Ovary (tissue), 9 donors: Measurements from ENCODE around the gene ZNF334. TPM values are rescaled to one million over a fixed set of nuclear protein-coding genes. Genes with fewer than 3 reads are reported as not detected.

Experiments
- DNase-seq, 5 donors: peaks; one replicate each; pipeline ENCODE4 v3.0.0-alpha.2; 2019 to 2020
- H3K27ac ChIP-seq, 2 donors: fragments of 200-600 bp; one replicate each; pipeline versions ENCODE4 v1.5.1 to v1.8.0; 2019 to 2022
- H3K27me3 ChIP-seq: fragments of 200-600 bp; one replicate; pipeline ENCODE4 v1.8.0; 2022
- H3K36me3 ChIP-seq: fragments of 200-600 bp; sonication (generic); one replicate; pipeline ENCODE4 v1.5.1; 2019
- H3K4me1 ChIP-seq: one replicate; pipeline ENCODE4 v1.8.1; 2013; ENCODE audit warnings: mild to moderate bottlenecking, moderate library complexity; ENCODE audit not compliant: insufficient read depth
- H3K4me3 ChIP-seq: fragments of 200-600 bp; sonication (generic); one replicate; pipeline ENCODE4 v1.5.1; 2017
- H3K9me3 ChIP-seq, 2 donors: fragments of 200-600 bp in 1 of 2; sonication (generic) in 1 of 2; one replicate each; pipeline versions ENCODE4 v1.5.1 to v1.8.1; 2013 to 2019; ENCODE audit warnings: mild to moderate bottlenecking in 1 of 2, moderate library complexity in 1 of 2
- EP300 ChIP-seq: sonication (generic); formaldehyde crosslinking; IDR thresholded peaks from one replicate; pipeline ENCODE4 v1.6.1; 2017; ENCODE audit warnings: antibody characterized with exemption
- POLR2A ChIP-seq: fragments of 450-650 bp; IDR thresholded peaks from one replicate; pipeline ENCODE4 v1.6.1; 2017; ENCODE audit warnings: antibody characterized with exemption, mild to moderate bottlenecking, moderate library complexity
- WGBS, 3 donors: extraction: QIAGEN DNeasy Blood & Tissue Kit in 1 of 3; methylation state at CpG; one replicate each; pipeline versions ENCODE4 v1.1.5 to v1.1.7; 2013 to 2017; 5-methylcytosine and 5-hydroxymethylcytosine counted together
- intact Hi-C, 4 donors: fragments of 100-400 bp; cut with DNase I; formaldehyde crosslinking; loops; one replicate each; pipeline versions ENCODE4 v1.11.0 to v1.15.1; 2022 to 2023
- polyA plus RNA-seq, 2 donors: library from polyadenylated mRNA; stranded (reverse); fragments of 200-250 nt in 1 of 2; fragments of 350-450 nt in 1 of 2; fragmentation: Illumina TruSeq in 1 of 2; extraction: RNeasy Lipid Tissue Mini Kit (QIAGEN cat#74804) in 1 of 2; gene quantifications; one replicate each; pipeline ENCODE4 v1.2.3, GENCODE V29; 2013 to 2014
- total RNA-seq, 7 donors: library from RNA; depleted of rRNA in 2 of 7; stranded (reverse); fragments of >200 nt in 2 of 7; fragmentation: NEBNext Ultra II Directional in 3 of 7; extraction: Animal tissue kit (Norgen Biotek cat#: 25700) in 3 of 7; gene quantifications; one replicate each; pipeline versions ENCODE4 v1.1.0 to v1.2.4, GENCODE V29; 2016 to 2023
- TF ChIP-seq, protein P1 (sequence below), 3 donors: fragments of 450-650 bp in 2 of 3; fragments of 200-600 bp in 1 of 3; IDR thresholded peaks; one replicate each; pipeline versions ENCODE4 v1.5.1 to v1.8.0; 2016 to 2022; ENCODE audit warnings: antibody characterized with exemption in 3 of 3, mild to moderate bottlenecking in 1 of 3
- donor health status: DM: no; HTN: no; CAD: no; lungs with moderate emphysema.
- donor health status: DM: no; HTN: no; CAD: no.
- donor health status: Bipolar disorder and iron deficiency.
- donor health status: DM: yes; HTN: yes; CAD: no.
- donor health status: DM: no; HTN: no; CAD: no.
- donor health status: DM: yes; HTN: yes; CAD: no.

Gene ZNF334
- total and polyA plus RNA-seq, 9 donors = 5.5 to 16.1 (median 10.7) TPM

DNA sequence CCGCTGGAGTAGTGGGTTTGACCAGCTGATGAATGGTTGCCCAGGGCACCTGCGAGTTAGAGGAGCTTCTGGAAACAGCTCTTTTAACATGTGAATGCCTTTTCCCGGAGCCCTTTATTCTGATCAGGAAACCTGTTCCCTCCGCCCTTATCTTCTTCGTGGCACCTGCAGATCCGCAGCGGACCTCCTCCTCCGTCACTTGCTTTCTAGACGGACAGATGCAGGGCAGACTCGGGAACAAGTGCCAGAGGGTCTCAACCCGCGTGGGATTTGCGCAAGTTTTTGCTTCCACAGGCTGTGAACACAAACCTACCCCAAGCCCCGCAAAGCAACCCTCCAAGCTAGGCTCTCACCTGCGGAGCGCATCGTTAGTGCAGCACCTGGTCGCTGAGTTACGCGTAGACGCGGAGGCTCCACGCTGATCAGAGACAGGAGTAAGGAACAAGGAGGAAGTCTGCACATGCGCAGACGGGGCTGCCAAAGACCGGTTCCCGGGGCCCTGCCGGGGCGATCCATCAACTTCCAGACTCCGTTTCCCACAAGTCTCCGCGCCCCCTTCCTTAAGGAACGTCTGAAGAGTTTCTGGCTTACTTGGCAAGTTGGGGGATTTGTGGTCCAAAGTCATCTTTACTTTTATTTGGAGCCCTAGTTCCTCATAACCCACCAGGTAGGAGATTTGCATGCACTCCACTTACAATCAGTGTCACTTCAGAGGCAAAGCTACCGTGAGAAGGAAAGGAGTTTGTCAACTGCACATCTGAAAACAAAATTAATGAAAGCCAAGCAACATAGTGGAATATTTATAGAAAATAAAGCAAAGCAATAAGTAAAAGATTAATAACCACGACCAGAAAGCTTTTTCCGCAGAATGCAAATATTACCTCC, 54.3 kb downstream of the ZNF334 start:
- no peak overlapping the region for H3K27ac ChIP-seq
- peaks cover 3% of the 10 kb centered on the region for H3K4me1 ChIP-seq
- TF ChIP-seq POLR2A = no peak
- no peak for TF ChIP-seq EP300
- TF ChIP-seq, protein P1, sequence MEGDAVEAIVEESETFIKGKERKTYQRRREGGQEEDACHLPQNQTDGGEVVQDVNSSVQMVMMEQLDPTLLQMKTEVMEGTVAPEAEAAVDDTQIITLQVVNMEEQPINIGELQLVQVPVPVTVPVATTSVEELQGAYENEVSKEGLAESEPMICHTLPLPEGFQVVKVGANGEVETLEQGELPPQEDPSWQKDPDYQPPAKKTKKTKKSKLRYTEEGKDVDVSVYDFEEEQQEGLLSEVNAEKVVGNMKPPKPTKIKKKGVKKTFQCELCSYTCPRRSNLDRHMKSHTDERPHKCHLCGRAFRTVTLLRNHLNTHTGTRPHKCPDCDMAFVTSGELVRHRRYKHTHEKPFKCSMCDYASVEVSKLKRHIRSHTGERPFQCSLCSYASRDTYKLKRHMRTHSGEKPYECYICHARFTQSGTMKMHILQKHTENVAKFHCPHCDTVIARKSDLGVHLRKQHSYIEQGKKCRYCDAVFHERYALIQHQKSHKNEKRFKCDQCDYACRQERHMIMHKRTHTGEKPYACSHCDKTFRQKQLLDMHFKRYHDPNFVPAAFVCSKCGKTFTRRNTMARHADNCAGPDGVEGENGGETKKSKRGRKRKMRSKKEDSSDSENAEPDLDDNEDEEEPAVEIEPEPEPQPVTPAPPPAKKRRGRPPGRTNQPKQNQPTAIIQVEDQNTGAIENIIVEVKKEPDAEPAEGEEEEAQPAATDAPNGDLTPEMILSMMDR (IDR thresholded peaks at IDR 0.05) = no peak
- no peaks in the 10 kb centered on the region for H3K9me3 ChIP-seq
- no peak overlapping the region for H3K4me3 ChIP-seq
- H3K36me3 ChIP-seq = no peaks in the 10 kb centered on the region
- H3K27me3 ChIP-seq = no peaks in the 10 kb centered on the region
- 6 to 7% (median 7%) methylated on average over 36 of the region's 36 CpGs for WGBS, 3 donors
- peak in 2 of 5 donors; percentile 22 to 27 for DNase-seq
- intact Hi-C loops = no loop called here

DNA sequence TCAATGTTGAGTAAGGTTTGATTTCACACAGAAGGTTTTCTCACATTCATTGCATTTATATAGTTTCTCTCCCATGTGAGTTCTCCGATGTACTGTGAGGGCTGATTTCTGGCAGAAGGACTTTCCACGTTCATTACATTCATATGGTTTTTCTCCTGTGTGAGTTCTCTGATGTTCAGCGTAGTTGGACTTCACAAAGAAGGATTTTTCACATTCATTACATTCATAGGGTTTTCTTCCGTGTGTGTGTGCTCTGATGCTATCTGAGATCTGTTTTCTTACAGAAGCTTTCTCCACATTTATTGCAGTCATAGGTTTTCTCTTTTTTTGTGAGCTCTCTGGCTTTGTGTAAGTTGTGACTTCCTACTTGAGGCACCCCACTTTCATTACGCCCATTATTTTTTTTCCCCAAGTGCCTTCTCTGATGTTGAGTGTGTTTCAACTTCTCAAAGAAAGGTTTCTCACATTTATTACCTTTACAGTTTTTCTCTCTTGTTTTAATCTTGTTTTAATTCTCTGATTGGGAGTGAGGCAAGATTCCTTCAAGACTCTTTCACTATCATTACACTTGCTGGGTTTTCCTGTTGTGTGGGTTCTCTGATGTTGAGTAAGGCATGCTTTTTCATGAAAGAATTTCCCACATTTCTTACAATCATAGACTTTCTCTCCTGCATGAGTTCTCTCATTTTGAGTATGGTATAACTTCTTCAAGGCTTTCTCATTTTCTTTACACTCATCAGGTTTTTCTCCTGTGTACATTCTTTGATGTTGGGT, 56.9 kb downstream of the ZNF334 start:
- Histone ChIP-seq H3K4me3 (no peak overlapping the region), H3K27ac (no peak overlapping the region), H3K9me3 (no peaks in the 10 kb centered on the region), H3K27me3 (no peaks in the 10 kb centered on the region), H3K4me1 (peaks cover 3% of the 10 kb centered on the region), H3K36me3 (no peaks in the 10 kb centered on the region)
- DNase-seq = no peak
- intact Hi-C loops = no loop called here
- 90 to 95% (median 94%) methylated on average over 5 of the region's 5 CpGs for WGBS, 3 donors
- TF ChIP-seq POLR2A = no peak
- TF ChIP-seq, protein P1 (IDR thresholded peaks at IDR 0.05) = no peak
- TF ChIP-seq EP300 = no peak

DNA sequence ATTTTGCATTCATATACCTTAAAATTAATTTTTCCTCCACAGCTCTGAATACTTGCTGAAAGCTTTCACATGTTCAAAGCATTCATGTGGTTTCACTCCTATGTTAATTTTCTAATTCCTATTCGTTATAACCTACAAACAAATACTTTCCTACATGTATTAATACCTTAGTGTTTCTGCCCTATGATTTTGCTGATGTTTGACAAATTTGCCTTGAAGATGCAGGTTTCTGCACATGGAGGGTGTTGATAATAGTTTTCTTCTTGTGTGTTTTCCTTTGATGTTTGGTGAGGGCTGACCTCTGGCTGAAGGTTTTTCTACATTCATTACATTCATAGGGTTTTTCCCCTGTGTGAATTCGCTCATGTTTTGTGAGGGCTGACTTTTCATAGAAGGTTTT, 57.6 kb downstream of the ZNF334 start:
- H3K36me3 ChIP-seq = no peaks in the 10 kb centered on the region
- TF ChIP-seq, protein P1 (IDR thresholded peaks at IDR 0.05) = no peak
- TF ChIP-seq POLR2A (no peak), EP300 (no peak)
- H3K4me1 ChIP-seq = peaks cover 3% of the 10 kb centered on the region
- intact Hi-C loops = no loop called here
- no peaks in the 10 kb centered on the region for H3K27me3 ChIP-seq
- no peak overlapping the region for H3K27ac ChIP-seq
- DNase-seq = no peak
- whole genome bisulfite sequencing, 3 donors = 86 to 98% (median 98%) methylated on average over 2 of the region's 2 CpGs
- no peak overlapping the region for H3K4me3 ChIP-seq
- H3K9me3 ChIP-seq = no peaks in the 10 kb centered on the region

Other genes starting within 250 kb of the ZNF334 start
- 1 to 10 TPM in 3 of 7 donors, under 1 TPM in 4; 0.18 to 1.5 (median 0.92) TPM for gene CDH22, start 205.1 kb downstream of the ZNF334 start, total RNA-seq
- under 1 TPM; 0.10 to 0.11 TPM for gene CDH22, start 205.1 kb downstream of the ZNF334 start, polyA plus RNA-seq
- 10 to 100 TPM; 20.1 to 51.7 (median 41.0) TPM for gene ELMO2, start 106.9 kb downstream of the ZNF334 start, total RNA-seq
- 10 to 100 TPM; 19.1 to 57.6 TPM for gene ELMO2, start 106.9 kb downstream of the ZNF334 start, polyA plus RNA-seq
- not detected for gene OCSTAMP, start 37.1 kb upstream of the ZNF334 start, total RNA-seq
- gene OCSTAMP, start 37.1 kb upstream of the ZNF334 start, polyA plus RNA-seq = 1 to 10 TPM in 1 of 2 donors, not detected in 1; 2.0 TPM
- 1 to 10 TPM in 6 of 7 donors, under 1 TPM in 1; 0.36 to 6.1 (median 4.6) TPM for gene SLC13A3, start 137.9 kb upstream of the ZNF334 start, total RNA-seq
- 1 to 10 TPM; 1.3 to 7.1 TPM for gene SLC13A3, start 137.9 kb upstream of the ZNF334 start, polyA plus RNA-seq
- gene TP53RK, start 175.9 kb upstream of the ZNF334 start, total RNA-seq = 10 to 100 TPM; 11.3 to 17.3 (median 13.4) TPM
- gene TP53RK, start 175.9 kb upstream of the ZNF334 start, polyA plus RNA-seq = 10 to 100 TPM in 1 of 2 donors, 1 to 10 TPM in 1; 7.7 to 17.5 TPM
- gene SLC2A10, start 196.1 kb upstream of the ZNF334 start, total RNA-seq = 10 to 100 TPM in 5 of 7 donors, 1 to 10 TPM in 2; 7.3 to 27.7 (median 15.1) TPM
- gene SLC2A10, start 196.1 kb upstream of the ZNF334 start, polyA plus RNA-seq = 10 to 100 TPM; 11.0 to 18.4 TPM